Left renal pelvis (tissue), 4 donors: ENCODE results near the gene FRAS1. TPM values are rescaled to one million over a fixed set of nuclear protein-coding genes. Genes with fewer than 3 reads are reported as not detected.

Experiments used
- DNase-seq, 4 donors: peaks; one replicate each; pipeline ENCODE4 v3.0.0-alpha.2; 2013; ENCODE audit warnings: low read depth in 4 of 4, low spot score in 3 of 4
- polyA plus RNA-seq, 4 donors: library from polyadenylated mRNA; unstranded; fragments of 120-200 nt; gene quantifications; one replicate each; pipeline ENCODE4 v1.2.1, GENCODE V29; 2013; ENCODE audit not compliant: insufficient read length in 4 of 4

The FRAS1 gene
- polyA plus RNA-seq, 4 donors: 10.2 to 85.5 (median 66.8) TPM

- no peak for DNase-seq
Measured at GRCh38 chr4:78560296-78560963, 503.3 kb downstream of the FRAS1 start.

- DNase-seq: no peak
Measured at GRCh38 chr4:78561677-78562076, 504.6 kb downstream of the FRAS1 start.

- DNase-seq: no peak
Measured at GRCh38 chr4:78562687-78563086, 505.6 kb downstream of the FRAS1 start.

- DNase-seq: no peak
Measured at GRCh38 chr4:78565971-78566372, 508.8 kb downstream of the FRAS1 start.

- DNase-seq: no peak
Measured at GRCh38 chr4:78566834-78567499, 509.8 kb downstream of the FRAS1 start.

- DNase-seq: no peak
Measured at GRCh38 chr4:78567500-78568060, 510.5 kb downstream of the FRAS1 start.

GRCh38 chr4:78568640-78569305 lies 511.6 kb downstream of the FRAS1 start:
- no peak for DNase-seq

GRCh38 chr4:78569306-78569821 lies 512.2 kb downstream of the FRAS1 start:
- no peak for DNase-seq

GRCh38 chr4:78570117-78570516 lies 513.0 kb downstream of the FRAS1 start:
- no peak for DNase-seq

GRCh38 chr4:78571804-78572203 lies 514.7 kb downstream of the FRAS1 start:
- no peak for DNase-seq

- no peak for DNase-seq
Measured at GRCh38 chr4:78578674-78579425, 521.7 kb downstream of the FRAS1 start.

- DNase-seq: no peak
Measured at GRCh38 chr4:78581618-78582017, 524.5 kb downstream of the FRAS1 start.

- no peak for DNase-seq
Measured at GRCh38 chr4:78584863-78585547, 527.9 kb downstream of the FRAS1 start.

- DNase-seq: no peak
Measured at GRCh38 chr4:78585633-78586032, 528.5 kb downstream of the FRAS1 start.

GRCh38 chr4:78588894-78589545 lies 531.9 kb downstream of the FRAS1 start:
- DNase-seq: no peak

GRCh38 chr4:78591404-78591803 lies 534.3 kb downstream of the FRAS1 start:
- DNase-seq: no peak

- DNase-seq: no peak
Measured at GRCh38 chr4:78592088-78592783, 535.1 kb downstream of the FRAS1 start.
